Suprapubic skin (tissue), 4 donors: ENCODE measurements around the gene DAGLA. TPM values are rescaled to one million over a fixed set of nuclear protein-coding genes. Genes with fewer than 3 reads are reported as not detected.

ENCODE experiments used
- DNase-seq, 2 donors: peaks; one replicate each; pipeline ENCODE4 v3.0.0-alpha.2; 2019; ENCODE audit warnings: low spot score in 2 of 2
- H3K27ac ChIP-seq: fragments of 200-600 bp; sonication (generic); one replicate; pipeline ENCODE4 v1.5.1; 2019
- H3K27me3 ChIP-seq: fragments of 200-600 bp; sonication (generic); one replicate; pipeline ENCODE4 v1.5.1; 2019
- H3K36me3 ChIP-seq: fragments of 200-600 bp; sonication (generic); one replicate; pipeline ENCODE4 v1.5.1; 2019
- H3K4me1 ChIP-seq: fragments of 200-600 bp; sonication (generic); one replicate; pipeline ENCODE4 v1.5.1; 2019
- H3K4me3 ChIP-seq: fragments of 200-600 bp; sonication (generic); one replicate; pipeline ENCODE4 v1.5.1; 2019; ENCODE audit warnings: mild to moderate bottlenecking
- H3K9me3 ChIP-seq: fragments of 200-600 bp; sonication (generic); one replicate; pipeline ENCODE4 v1.5.1; 2019
- CTCF ChIP-seq, 2 donors: fragments of 200-600 bp in 1 of 2; fragments of 450-650 bp in 1 of 2; sonication (generic) in 1 of 2; IDR thresholded peaks; one replicate each; pipeline ENCODE4 v1.5.1; 2016 to 2019; ENCODE audit warnings: antibody characterized with exemption in 2 of 2, mild to moderate bottlenecking in 1 of 2, moderate library complexity in 1 of 2
- EP300 ChIP-seq: sonication (generic); formaldehyde crosslinking; IDR thresholded peaks from one replicate; pipeline ENCODE4 v1.6.1; 2017; ENCODE audit warnings: antibody characterized with exemption
- POLR2A ChIP-seq, 2 donors: fragments of 450-650 bp; IDR thresholded peaks; one replicate each; pipeline ENCODE4 v1.6.1; 2017; ENCODE audit warnings: antibody characterized with exemption in 2 of 2, mild to moderate bottlenecking in 2 of 2, moderate library complexity in 2 of 2
- POLR2AphosphoS5 ChIP-seq, 3 donors: sonication (generic); formaldehyde crosslinking; IDR thresholded peaks; one replicate each; pipeline ENCODE4 v1.6.1; 2017; ENCODE audit warnings: antibody characterized with exemption in 3 of 3
- WGBS: methylation state at CpG from one replicate; pipeline ENCODE4 v1.1.5; 2018; 5-methylcytosine and 5-hydroxymethylcytosine counted together
- total RNA-seq, 4 donors: library from RNA; depleted of rRNA; stranded (reverse); fragments of >200 nt; gene quantifications; one replicate each; pipeline ENCODE4 v1.1.0, GENCODE V29; 2016

The DAGLA gene
- total RNA-seq, 4 donors from 2014 or later, result 0.64 to 1.2 (median 0.87) TPM

- TF ChIP-seq EP300, result no peak
- no peak for TF ChIP-seq CTCF (IDR thresholded peaks at IDR 0.05)
- no peak for TF ChIP-seq POLR2A (IDR thresholded peaks at IDR 0.05)
- TF ChIP-seq POLR2AphosphoS5 (IDR thresholded peaks at IDR 0.05), result no peak
- no peak for DNase-seq
Measured at GRCh38 chr11:61718621-61719302, 38.6 kb downstream of the DAGLA start.

DNA sequence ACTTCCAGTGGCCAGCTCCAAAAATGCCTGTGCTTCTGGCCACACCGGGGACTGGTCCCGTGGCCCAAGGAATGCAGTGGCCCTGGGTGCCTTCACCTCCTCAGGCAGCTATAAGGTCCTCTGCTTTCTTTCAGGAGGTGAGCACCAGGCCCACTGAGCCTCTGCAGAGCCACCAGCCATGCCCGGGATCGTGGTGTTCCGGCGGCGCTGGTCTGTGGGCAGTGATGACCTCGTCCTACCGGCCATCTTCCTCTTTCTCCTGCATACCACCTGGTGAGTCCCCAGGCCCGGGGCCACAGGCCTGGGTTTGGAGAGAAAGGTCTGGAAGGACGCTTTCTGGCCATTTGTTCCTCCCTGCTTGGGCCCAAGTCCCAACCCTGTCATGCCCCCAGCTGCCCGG, 39.8 kb downstream of the DAGLA start:
- 88% methylated on average over 11 of the region's 12 CpGs for WGBS
- Histone ChIP-seq H3K4me1 (peaks cover 28% of the 10 kb centered on the region), H3K4me3 (no peak overlapping the region), H3K27me3 (no peaks in the 10 kb centered on the region), H3K36me3 (no peaks in the 10 kb centered on the region), H3K27ac (no peak overlapping the region), H3K9me3 (no peaks in the 10 kb centered on the region)
- TF ChIP-seq POLR2A (IDR thresholded peaks at IDR 0.05) (no peak), CTCF (IDR thresholded peaks at IDR 0.05) (no peak), POLR2AphosphoS5 (IDR thresholded peaks at IDR 0.05) (no peak), EP300 (no peak)
- DNase-seq, result no peak

More at GRCh38 chr11:61718621-61719302, 38.6 kb downstream of the DAGLA start:
- whole genome bisulfite sequencing, result 40% methylated on average over 7 of the region's 21 CpGs
- Histone ChIP-seq H3K36me3 (no peaks in the 10 kb centered on the region), H3K4me1 (peaks cover 28% of the 10 kb centered on the region), H3K9me3 (no peaks in the 10 kb centered on the region), H3K4me3 (peak overlapping the region; percentile 30), H3K27me3 (no peaks in the 10 kb centered on the region), H3K27ac (no peak overlapping the region)

GRCh38 chr11:61720597-61720996, 40.4 kb downstream of the DAGLA start:
- Histone ChIP-seq H3K36me3 (no peaks in the 10 kb centered on the region), H3K27me3 (no peaks in the 10 kb centered on the region), H3K4me3 (no peak overlapping the region), H3K27ac (no peak overlapping the region), H3K4me1 (peaks cover 27% of the 10 kb centered on the region), H3K9me3 (no peaks in the 10 kb centered on the region)
- DNase-seq, result no peak
- TF ChIP-seq CTCF (IDR thresholded peaks at IDR 0.05), result no peak
- no peak for TF ChIP-seq EP300
- TF ChIP-seq POLR2AphosphoS5 (IDR thresholded peaks at IDR 0.05), result no peak
- TF ChIP-seq POLR2A (IDR thresholded peaks at IDR 0.05), result no peak
- WGBS, result 100% methylated on average over 3 of the region's 20 CpGs

- Histone ChIP-seq H3K27me3 (peaks cover 6% of the 10 kb centered on the region), H3K4me3 (no peak overlapping the region), H3K27ac (no peak overlapping the region), H3K9me3 (no peaks in the 10 kb centered on the region), H3K4me1 (no peaks in the 10 kb centered on the region), H3K36me3 (peaks cover 13% of the 10 kb centered on the region)
- DNase-seq, result no peak
- TF ChIP-seq POLR2AphosphoS5 (IDR thresholded peaks at IDR 0.05) (no peak), POLR2A (IDR thresholded peaks at IDR 0.05) (no peak), CTCF (IDR thresholded peaks at IDR 0.05) (no peak), EP300 (no peak)
- 20% methylated on average over 2 of the region's 9 CpGs for WGBS
Measured at GRCh38 chr11:61724437-61724836, 44.2 kb downstream of the DAGLA start.

GRCh38 chr11:61725781-61726231, 45.6 kb downstream of the DAGLA start:
- no peak for DNase-seq
- Histone ChIP-seq H3K4me3 (no peak overlapping the region), H3K27me3 (peaks cover 6% of the 10 kb centered on the region), H3K36me3 (peaks cover 13% of the 10 kb centered on the region), H3K4me1 (peaks cover 4% of the 10 kb centered on the region), H3K9me3 (no peaks in the 10 kb centered on the region), H3K27ac (no peak overlapping the region)
- 91% methylated on average over 4 of the region's 12 CpGs for WGBS
- no peak for TF ChIP-seq CTCF (IDR thresholded peaks at IDR 0.05)
